ENCODE data around the gene RAB34. TPM values are rescaled to one million over a fixed set of nuclear protein-coding genes. Genes with fewer than 3 reads are reported as not detected.

RAB34 gene
- total and polyA plus RNA-seq, 7 experiments from 2014 or later = 11.0 to 50.2 (median 16.4) TPM

GRCh38 chr17:28665994-28666393, 51.7 kb downstream of the RAB34 start:
- Mint-ChIP-seq H3K27me3 (no peaks in the 10 kb centered on the region), H3K36me3 (peaks cover 0 to 22% (median 15%) of the 10 kb centered on the region in 5 donors), H3K27ac (peak overlapping the region in 2 of 9 donors; percentile 8 to 33), H3K4me3 (peak overlapping the region in 3 of 10 donors; percentile 22 to 49 (median 32)), H3K9me3 (no peaks in the 10 kb centered on the region), H3K4me1 (peaks cover 38 to 71% (median 69%) of the 10 kb centered on the region in 7 donors)
- Histone ChIP-seq H3K27me3 (ENCODE audit: control insufficient read depth in 2 of 2, insufficient read depth in 2 of 2, low read length in 2 of 2) (no peaks in the 10 kb centered on the region), H3K9me3 (ENCODE audit: control insufficient read depth in 2 of 3, low read length in 3 of 3) (no peaks in the 10 kb centered on the region), H3K36me3 (ENCODE audit: control insufficient read depth in 2 of 3, insufficient read depth in 3 of 3, low read length in 3 of 3) (peaks cover 4 to 27% (median 6%) of the 10 kb centered on the region in 3 experiments), H3K4me3 (ENCODE audit: low read length) (no peak overlapping the region), H3K4me1 (ENCODE audit: control insufficient read depth in 2 of 2, insufficient read depth in 2 of 2, low read length in 2 of 2) (peaks cover 26 to 29% of the 10 kb centered on the region in 2 donors), H3K27ac (ENCODE audit: low read depth, low read length) (no peak overlapping the region)
- ChIA-PET POLR2A (no interaction called here), CTCF (no interaction called here)
- no peak for DNase-seq
- ATAC-seq = no peak
- intact Hi-C loops (cut with micrococcal nuclease) = no loop called here

Other genes with a start within 250 kb of the RAB34 start
- not detected for gene SLC13A2, start 244.2 kb downstream of the RAB34 start, total RNA-seq
- gene SLC13A2, start 244.2 kb downstream of the RAB34 start, polyA plus RNA-seq = not detected
- gene FOXN1, start 211.5 kb downstream of the RAB34 start, total RNA-seq = not detected
- not detected for gene FOXN1, start 211.5 kb downstream of the RAB34 start, polyA plus RNA-seq
- 100 to 1,000 TPM in 1 of 5 experiments, 10 to 100 TPM in 4; 40.6 to 108 (median 90.2) TPM for gene UNC119, start 165.2 kb downstream of the RAB34 start, total RNA-seq
- 10 to 100 TPM; 37.7 to 48.1 TPM for gene UNC119, start 165.2 kb downstream of the RAB34 start, polyA plus RNA-seq
- gene PIGS, start 146.3 kb downstream of the RAB34 start, total RNA-seq = 10 to 100 TPM; 58.5 to 71.2 (median 62.4) TPM
- gene PIGS, start 146.3 kb downstream of the RAB34 start, polyA plus RNA-seq = 10 to 100 TPM; 46.6 to 53.5 TPM
- 100 to 1,000 TPM in 1 of 5 experiments, 10 to 100 TPM in 4; 24.5 to 159 (median 40.1) TPM for gene ALDOC, start 141.0 kb downstream of the RAB34 start, total RNA-seq
- 100 to 1,000 TPM in 1 of 2 donors, 10 to 100 TPM in 1; 92.9 to 103 TPM for gene ALDOC, start 141.0 kb downstream of the RAB34 start, polyA plus RNA-seq
- gene SPAG5, start 118.8 kb downstream of the RAB34 start, total RNA-seq = 10 to 100 TPM; 10.4 to 95.3 (median 18.4) TPM
- 1 to 10 TPM; 1.6 to 3.9 TPM for gene SPAG5, start 118.8 kb downstream of the RAB34 start, polyA plus RNA-seq
- 10 to 100 TPM; 17.8 to 34.5 (median 28.1) TPM for gene RSKR, start 103.7 kb downstream of the RAB34 start, total RNA-seq
- under 1 TPM in 1 of 2 donors, not detected in 1; 0.20 TPM for gene RSKR, start 103.7 kb downstream of the RAB34 start, polyA plus RNA-seq
- 100 to 1,000 TPM; 143 to 163 (median 153) TPM for gene BLTP2, start 72.7 kb downstream of the RAB34 start, total RNA-seq
- 10 to 100 TPM; 30.8 to 47.1 TPM for gene BLTP2, start 72.7 kb downstream of the RAB34 start, polyA plus RNA-seq
- gene SDF2, start 56.0 kb downstream of the RAB34 start, total RNA-seq = 10 to 100 TPM; 28.6 to 49.5 (median 43.8) TPM
- gene SDF2, start 56.0 kb downstream of the RAB34 start, polyA plus RNA-seq = 10 to 100 TPM; 52.1 to 85.2 TPM
- 100 to 1,000 TPM in 2 of 5 experiments, 10 to 100 TPM in 3; 91.2 to 132 (median 98.5) TPM for gene SUPT6H, start 55.7 kb downstream of the RAB34 start, total RNA-seq
- gene SUPT6H, start 55.7 kb downstream of the RAB34 start, polyA plus RNA-seq = 10 to 100 TPM in 1 of 2 donors, 1 to 10 TPM in 1; 9.8 to 23.8 TPM
- 10 to 100 TPM in 2 of 5 experiments, 1 to 10 TPM in 3; 5.2 to 14.4 (median 7.3) TPM for gene PROCA1, start 6.0 kb downstream of the RAB34 start, total RNA-seq
- 1 to 10 TPM in 1 of 2 donors, under 1 TPM in 1; 0.44 to 1.4 TPM for gene PROCA1, start 6.0 kb downstream of the RAB34 start, polyA plus RNA-seq
- 1,000 to 10,000 TPM; 1,887 to 3,452 (median 3,095) TPM for gene RPL23A, start 2.1 kb upstream of the RAB34 start, total RNA-seq
- 1,000 to 10,000 TPM; 5,029 to 6,337 TPM for gene RPL23A, start 2.1 kb upstream of the RAB34 start, polyA plus RNA-seq
- 1 to 10 TPM in 1 of 5 experiments, under 1 TPM in 2, not detected in 2; 0.69 to 3.0 (median 0.79) TPM for gene TLCD1, start 8.4 kb upstream of the RAB34 start, total RNA-seq
- gene TLCD1, start 8.4 kb upstream of the RAB34 start, polyA plus RNA-seq = not detected
- 10 to 100 TPM in 3 of 5 experiments, 1 to 10 TPM in 2; 7.5 to 12.8 (median 11.3) TPM for gene NEK8, start 10.9 kb upstream of the RAB34 start, total RNA-seq
- gene NEK8, start 10.9 kb upstream of the RAB34 start, polyA plus RNA-seq = 1 to 10 TPM; 3.3 to 4.5 TPM
- gene TRAF4, start 26.1 kb upstream of the RAB34 start, total RNA-seq = 100 to 1,000 TPM in 2 of 5 experiments, 10 to 100 TPM in 3; 22.3 to 228 (median 81.6) TPM
- gene TRAF4, start 26.1 kb upstream of the RAB34 start, polyA plus RNA-seq = 1 to 10 TPM; 1.3 to 2.3 TPM
- 10 to 100 TPM; 16.5 to 24.4 (median 22.3) TPM for gene FAM222B, start 124.9 kb upstream of the RAB34 start, total RNA-seq
- 10 to 100 TPM; 11.8 to 23.1 TPM for gene FAM222B, start 124.9 kb upstream of the RAB34 start, polyA plus RNA-seq
- gene ERAL1, start 137.1 kb upstream of the RAB34 start, total RNA-seq = 10 to 100 TPM; 19.8 to 50.0 (median 24.9) TPM
- 10 to 100 TPM; 41.3 to 56.6 TPM for gene ERAL1, start 137.1 kb upstream of the RAB34 start, polyA plus RNA-seq
- gene FLOT2, start 179.9 kb upstream of the RAB34 start, total RNA-seq = 100 to 1,000 TPM; 134 to 252 (median 191) TPM
- gene FLOT2, start 179.9 kb upstream of the RAB34 start, polyA plus RNA-seq = 100 to 1,000 TPM; 228 to 309 TPM
- gene DHRS13, start 185.2 kb upstream of the RAB34 start, total RNA-seq = 10 to 100 TPM; 20.0 to 51.3 (median 30.4) TPM
- 10 to 100 TPM; 15.3 to 29.9 TPM for gene DHRS13, start 185.2 kb upstream of the RAB34 start, polyA plus RNA-seq
- gene PHF12, start 233.7 kb upstream of the RAB34 start, total RNA-seq = 100 to 1,000 TPM in 4 of 5 experiments, 10 to 100 TPM in 1; 89.3 to 162 (median 134) TPM
- 10 to 100 TPM in 1 of 2 donors, 1 to 10 TPM in 1; 6.2 to 21.8 TPM for gene PHF12, start 233.7 kb upstream of the RAB34 start, polyA plus RNA-seq